T-helper 9 cell (primary cell): Measurements from ENCODE around the gene SLFN13.
"Not testable (repeated sequence)": the region's sequence is repeated elsewhere in the genome, so short reads cannot be mapped to it uniquely, and the experiment has no call there.

ENCODE experiments used
- DNase-seq: peaks from one replicate; pipeline ENCODE4 v3.0.0-alpha.2; 2020
- total RNA-seq, 2 donors: gene quantifications; one replicate each; lab custom pipeline; 2026; lab: John Stamatoyannopoulos, UW

The SLFN13 gene, protein sequence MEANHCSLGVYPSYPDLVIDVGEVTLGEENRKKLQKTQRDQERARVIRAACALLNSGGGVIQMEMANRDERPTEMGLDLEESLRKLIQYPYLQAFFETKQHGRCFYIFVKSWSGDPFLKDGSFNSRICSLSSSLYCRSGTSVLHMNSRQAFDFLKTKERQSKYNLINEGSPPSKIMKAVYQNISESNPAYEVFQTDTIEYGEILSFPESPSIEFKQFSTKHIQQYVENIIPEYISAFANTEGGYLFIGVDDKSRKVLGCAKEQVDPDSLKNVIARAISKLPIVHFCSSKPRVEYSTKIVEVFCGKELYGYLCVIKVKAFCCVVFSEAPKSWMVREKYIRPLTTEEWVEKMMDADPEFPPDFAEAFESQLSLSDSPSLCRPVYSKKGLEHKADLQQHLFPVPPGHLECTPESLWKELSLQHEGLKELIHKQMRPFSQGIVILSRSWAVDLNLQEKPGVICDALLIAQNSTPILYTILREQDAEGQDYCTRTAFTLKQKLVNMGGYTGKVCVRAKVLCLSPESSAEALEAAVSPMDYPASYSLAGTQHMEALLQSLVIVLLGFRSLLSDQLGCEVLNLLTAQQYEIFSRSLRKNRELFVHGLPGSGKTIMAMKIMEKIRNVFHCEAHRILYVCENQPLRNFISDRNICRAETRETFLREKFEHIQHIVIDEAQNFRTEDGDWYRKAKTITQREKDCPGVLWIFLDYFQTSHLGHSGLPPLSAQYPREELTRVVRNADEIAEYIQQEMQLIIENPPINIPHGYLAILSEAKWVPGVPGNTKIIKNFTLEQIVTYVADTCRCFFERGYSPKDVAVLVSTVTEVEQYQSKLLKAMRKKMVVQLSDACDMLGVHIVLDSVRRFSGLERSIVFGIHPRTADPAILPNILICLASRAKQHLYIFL
- 46.3 to 46.8 reads per million in 2 donors for total RNA-seq

DNA sequence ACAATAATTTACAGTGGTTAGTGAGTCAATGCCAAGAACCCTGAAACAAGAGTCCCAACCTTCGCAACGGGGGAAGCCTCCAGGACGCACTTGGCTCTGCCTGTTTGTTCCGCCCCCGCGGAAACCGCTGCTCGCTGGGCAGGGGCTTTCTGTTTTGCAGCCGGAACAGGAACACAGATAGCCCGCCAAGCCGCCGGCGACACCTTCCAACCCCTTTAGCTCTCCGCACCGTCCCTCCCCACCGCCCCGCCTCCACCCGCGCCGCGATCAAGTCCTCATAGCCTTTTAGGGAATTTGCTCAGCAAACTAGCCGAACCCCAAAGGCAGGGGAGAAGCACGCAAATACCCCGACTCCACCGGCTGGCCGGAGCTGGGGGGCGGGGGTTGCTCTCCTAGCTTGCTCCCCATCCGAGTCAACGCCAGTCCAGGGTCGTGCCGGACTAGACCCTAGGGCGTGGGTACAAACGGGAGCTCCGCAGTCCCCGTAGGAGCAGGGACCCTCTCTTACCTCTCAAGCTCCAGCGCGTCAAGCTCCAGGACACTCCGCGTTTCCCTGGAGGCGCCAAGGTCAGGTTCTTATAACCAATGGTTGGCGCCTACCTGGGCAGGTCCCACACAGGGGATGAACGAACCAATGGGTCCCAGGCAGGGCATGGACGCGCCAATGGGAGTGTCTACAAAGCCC, at the start of gene SLFN13:
Gene SLFN13 (minus strand): TSS at position 553 of the 685 bp plus-strand sequence. CDS start 3,086 bp downstream, outside the sequence.
- DNase-seq: peak; percentile 75

- DNase-seq: no peak
Observed at GRCh38 chr17:35496451-35497290, 48.1 kb upstream of the SLFN13 start.

GRCh38 chr17:35493040-35493439, 44.5 kb upstream of the SLFN13 start:
- no peak for DNase-seq

GRCh38 chr17:35491417-35491816, 42.9 kb upstream of the SLFN13 start:
- DNase-seq: no peak

- no peak for DNase-seq
Observed at GRCh38 chr17:35489944-35490343, 41.4 kb upstream of the SLFN13 start.

DNA sequence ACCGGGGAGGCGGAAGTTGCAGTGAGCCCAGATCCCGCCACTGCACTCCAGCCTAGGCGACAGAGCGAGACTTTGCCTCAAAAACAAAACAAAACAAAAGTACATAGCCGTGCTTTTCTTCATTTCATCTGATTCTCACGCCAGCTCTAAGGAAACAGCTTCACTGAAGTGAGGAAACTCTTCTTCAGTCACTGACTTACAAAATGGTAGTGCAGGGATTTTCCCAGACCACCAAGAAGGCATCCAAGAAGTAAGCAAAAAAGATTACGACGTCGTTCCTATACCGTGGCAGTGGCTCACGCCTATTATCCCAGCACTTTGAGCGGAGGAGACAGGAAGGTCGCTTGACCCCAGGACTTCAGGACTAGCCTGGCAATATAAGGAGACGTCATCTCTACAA, 40.4 kb upstream of the SLFN13 start:
- DNase-seq: no peak

DNA sequence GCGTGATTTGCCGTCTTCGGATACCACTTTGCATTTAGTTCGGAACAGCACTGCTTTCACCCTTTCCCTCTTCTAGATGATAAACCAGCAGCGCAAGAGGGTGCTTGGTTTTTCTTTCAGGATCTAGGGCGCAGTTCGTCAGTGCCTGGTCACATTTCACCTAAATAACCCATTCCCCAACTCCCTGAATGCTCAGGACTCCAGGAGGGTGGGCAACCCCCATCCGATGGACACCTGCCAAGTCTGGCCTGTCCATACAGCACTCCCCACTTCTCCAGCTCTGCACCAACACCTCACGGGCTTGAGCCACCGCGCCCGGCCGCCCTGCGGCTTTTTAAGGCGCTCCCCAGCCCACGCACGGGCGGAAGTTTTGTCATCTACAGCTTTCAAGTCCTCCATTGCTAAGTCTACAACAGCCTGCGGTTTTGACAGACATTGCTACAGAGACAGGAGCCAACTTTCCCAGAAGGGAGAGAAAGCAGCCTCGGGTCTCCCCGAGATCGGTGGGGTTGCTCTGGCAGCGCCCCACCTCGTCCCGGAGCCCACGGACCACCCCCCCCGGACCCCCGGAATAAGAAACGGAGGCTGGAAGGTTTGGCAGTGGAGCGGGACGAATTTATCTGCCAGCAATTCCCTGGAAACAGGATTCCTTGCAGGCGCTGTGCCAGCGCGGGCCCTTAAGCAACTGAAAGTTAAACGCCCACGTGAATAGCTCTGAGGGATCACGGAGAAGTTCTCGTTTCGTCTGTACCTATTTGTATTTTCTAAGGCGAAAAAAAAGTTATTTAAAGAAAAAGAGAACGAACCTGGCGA, 38.6 kb upstream of the SLFN13 start:
- peak; percentile 59 for DNase-seq

DNA sequence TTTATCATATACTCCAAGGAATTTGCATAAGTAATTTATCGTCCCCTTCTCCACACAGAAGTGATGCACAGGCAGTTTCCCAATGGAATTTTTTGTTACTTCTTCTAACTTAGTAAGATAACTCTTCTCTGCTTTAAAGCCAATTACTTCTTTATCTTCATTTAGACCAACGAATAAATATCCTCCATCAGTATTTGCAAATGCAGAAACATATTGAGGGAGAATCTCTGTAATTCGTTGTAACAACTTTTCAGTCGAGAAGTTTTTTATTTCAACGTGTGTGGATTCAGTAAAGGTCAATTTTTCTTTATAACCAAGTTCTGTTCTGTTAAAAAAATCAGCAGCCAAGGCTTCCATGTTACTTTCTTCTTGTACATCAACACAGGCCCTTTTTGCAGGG, 30.7 kb upstream of the SLFN13 start:
- DNase-seq: no peak

DNA sequence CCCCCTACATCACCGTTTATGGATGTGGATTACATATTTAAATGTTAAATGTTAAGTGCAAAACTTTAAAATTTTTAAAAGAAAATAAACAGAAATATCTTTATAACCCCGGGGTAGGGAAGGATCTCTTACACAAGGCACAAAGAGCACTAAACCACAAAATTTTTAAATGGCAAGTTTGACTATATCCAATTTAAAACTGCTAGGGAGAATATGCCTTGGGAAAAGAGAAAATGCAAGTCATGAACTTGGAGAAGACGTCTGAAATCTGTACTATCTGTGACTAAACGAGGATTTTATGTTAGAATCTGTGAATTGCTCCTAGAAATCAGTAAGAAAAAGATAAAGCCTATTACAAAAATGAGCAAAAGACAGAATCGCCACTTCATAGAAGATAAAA, 28.7 kb upstream of the SLFN13 start:
- no peak for DNase-seq

DNA sequence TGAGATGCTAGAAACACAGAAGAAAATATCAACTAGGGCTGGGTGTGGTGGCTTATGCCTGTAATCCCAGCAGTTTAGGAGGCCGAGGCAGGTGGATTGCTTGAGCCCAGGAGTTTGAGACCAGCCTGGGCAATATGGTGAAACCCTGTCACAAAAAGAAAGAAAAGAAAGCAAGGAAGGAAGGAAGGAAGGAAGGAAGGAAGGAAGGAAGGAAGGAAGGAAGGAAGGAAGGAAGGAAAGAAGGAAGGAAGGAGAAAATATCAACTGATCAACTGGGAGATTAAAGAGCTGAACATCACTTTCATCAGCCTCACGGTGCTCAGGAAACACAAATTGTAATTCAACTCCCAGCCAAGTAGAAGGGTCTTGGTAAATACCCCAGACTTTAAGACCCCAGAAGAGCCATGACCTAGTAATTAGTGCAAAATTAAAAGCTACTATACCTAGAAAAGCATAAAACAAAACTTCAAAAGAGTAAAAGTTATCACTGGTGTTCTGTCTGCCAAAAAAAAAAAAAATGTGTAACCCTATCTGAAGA, 27.8 kb upstream of the SLFN13 start:
- DNase-seq: no peak

DNA sequence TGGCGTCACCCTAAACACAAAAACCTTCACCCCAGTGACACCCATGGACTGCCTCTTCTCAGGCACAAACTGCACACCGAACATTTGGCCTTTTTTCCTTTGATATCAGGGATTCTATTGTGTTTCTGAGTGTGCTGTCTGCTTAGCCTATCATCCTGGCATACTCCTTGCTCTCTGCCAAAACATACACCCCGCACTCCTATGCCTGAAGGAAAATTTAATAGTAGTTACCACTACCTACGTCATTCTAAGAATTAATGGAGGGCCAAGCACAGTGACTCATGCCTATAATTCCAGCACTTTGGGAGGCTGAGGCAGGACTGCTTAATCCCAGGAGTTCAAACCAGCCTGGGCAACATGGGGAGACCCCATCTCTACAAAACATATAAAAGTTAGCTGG, 19.9 kb upstream of the SLFN13 start:
- no peak for DNase-seq

- no peak for DNase-seq
Observed at GRCh38 chr17:35467824-35468223, 19.3 kb upstream of the SLFN13 start.

- peak; percentile 48 for DNase-seq
Observed at GRCh38 chr17:35460354-35460851, 11.8 kb upstream of the SLFN13 start.

- DNase-seq: not testable (repeated sequence)
Observed at GRCh38 chr17:35454035-35454434, 5.5 kb upstream of the SLFN13 start.

DNA sequence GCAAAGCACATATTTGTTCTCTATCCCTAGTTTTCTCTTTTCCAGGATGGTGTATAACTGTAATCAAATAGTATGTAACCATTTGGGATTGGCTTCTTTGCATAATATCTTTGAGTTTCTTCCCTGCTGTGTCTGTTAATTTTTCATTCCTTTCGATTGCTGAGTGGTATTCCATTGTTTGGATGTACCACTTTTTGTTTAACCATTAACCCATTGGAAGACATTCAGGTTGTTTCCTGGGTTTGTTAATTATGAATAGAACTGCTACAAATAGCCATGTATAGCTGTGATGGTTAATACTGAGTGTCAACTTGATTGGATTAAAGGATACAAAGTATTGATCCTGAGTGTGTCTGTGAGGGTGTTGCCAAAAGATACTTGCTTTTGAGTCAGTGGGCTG, 4.6 kb upstream of the SLFN13 start:
- DNase-seq: no peak

GRCh38 chr17:35449371-35449931, 885 bp upstream of the SLFN13 start:
- no peak for DNase-seq

- no peak for DNase-seq
Observed at GRCh38 chr17:35448899-35449227, 297 bp upstream of the SLFN13 start.

- DNase-seq: no peak
Observed at GRCh38 chr17:35447499-35447898, 1.1 kb downstream of the SLFN13 start.

DNA sequence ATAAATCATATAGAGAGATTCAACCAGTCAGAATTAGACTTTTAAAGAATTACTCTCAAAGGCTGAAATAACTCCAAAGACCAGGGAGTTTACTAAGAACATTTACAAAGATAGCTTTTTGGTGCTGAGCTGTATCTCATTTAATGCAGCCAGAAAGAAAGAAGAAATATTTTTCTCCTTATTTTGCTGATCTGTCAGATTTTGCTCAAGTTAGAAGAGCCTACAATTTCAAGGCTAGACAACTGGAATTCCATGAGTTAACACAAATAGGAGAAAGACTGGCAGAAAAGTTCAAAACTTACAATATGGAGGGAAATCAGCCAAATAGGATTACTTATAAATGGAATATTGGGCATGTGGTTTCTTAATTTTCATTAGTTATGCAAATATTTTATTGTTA, 10.1 kb downstream of the SLFN13 start:
- no peak for DNase-seq

DNA sequence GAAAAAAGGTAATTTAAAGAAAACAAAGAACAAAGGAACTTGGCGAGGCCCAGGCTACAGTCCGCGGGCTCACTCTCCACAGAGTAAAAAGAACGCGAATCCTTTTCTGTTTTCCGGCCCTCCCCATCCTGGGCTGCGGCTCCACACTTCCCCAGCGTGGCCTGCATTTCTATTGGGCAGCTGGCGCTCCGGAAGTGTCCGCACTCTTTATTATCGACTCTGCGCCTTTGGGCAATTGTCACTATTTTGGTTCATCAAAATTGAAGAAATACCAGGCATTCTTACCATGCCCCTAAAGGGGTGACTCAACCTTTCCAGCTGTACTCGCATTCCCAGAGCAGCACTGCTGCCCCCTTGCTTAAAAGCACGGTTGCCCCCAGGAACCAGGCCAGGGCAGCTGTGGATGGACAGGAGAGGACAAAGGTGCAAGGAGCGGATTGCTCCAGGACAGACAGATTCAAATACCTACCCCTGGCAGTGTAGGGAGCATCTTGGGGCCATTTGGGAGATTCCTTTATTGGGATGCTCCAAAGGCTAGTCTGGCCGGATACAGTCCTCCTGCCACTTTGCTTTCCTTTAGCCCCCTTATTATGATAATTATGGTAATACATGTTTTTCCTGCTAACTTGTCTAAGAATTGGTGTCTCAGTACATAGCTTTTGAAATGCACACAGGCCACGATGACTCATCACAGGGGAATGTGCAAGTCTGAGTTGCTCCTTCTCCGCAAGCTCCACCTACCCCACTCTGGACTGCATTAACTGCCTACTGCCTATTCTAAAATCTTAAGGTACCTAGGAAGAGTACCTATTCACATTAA, 15.3 kb downstream of the SLFN13 start:
- DNase-seq: peak; percentile 20
